GM19397 (cell line): Measurements from ENCODE around the gene SH3PXD2B.
"Not testable (repeated sequence)": the region's sequence is repeated elsewhere in the genome, so short reads cannot be mapped to it uniquely, and the experiment has no call there.

Experiments
- ATAC-seq: cut with Tn5 transposase; IDR thresholded peaks from one replicate; pipeline ENCODE4 v1.9.1; 2021; ENCODE audit warnings: mild to moderate bottlenecking, moderate library complexity; ENCODE audit not compliant: unreplicated experiment

The SH3PXD2B gene

DNA sequence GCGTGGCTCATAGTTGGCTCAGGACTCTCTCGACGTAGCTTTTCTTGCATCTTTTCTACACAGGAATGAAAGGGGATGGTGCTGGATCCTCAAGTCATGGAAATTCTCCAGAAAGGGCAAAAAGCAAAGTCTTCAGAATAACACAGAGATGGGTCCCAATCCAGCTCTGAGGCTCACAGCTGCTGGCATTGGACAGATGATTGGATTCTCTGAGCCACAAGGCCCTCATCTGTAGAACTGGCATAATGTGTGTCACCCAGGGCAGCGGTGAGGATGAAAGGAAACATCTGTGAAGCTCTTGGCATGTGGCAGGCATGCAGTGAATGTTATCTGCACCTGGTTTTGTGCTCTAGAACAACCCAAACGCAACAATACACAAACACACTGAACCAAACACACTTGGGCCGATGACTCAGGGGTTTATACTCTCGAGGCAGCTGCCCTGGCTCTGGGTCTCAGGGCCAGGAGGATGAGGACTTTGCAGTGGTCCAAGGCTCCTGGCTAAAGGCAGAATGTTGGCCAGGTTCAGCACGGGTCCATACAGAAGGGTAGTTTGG is 106.8 kb downstream of the SH3PXD2B start:
- no peak for ATAC-seq

DNA sequence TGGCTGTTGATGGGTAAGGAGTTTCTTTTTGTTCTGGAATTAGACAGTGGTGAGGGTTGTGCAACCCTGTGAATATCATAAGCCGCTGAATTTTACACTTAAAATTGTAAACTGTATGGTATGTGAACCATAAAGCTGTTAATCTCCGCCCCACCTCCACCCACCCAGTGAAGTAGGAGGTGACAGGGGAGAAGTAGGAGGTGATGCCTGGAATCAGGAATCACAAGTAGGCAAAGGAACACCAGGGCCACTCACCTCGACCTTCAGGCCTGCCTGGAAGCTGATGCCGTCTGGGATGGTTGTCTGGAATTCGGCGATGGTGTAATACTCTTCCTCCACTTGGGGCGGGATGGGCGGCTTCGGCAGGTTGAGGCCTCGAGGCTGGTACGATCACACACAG is 108.4 kb downstream of the SH3PXD2B start:
- ATAC-seq, result no peak

DNA sequence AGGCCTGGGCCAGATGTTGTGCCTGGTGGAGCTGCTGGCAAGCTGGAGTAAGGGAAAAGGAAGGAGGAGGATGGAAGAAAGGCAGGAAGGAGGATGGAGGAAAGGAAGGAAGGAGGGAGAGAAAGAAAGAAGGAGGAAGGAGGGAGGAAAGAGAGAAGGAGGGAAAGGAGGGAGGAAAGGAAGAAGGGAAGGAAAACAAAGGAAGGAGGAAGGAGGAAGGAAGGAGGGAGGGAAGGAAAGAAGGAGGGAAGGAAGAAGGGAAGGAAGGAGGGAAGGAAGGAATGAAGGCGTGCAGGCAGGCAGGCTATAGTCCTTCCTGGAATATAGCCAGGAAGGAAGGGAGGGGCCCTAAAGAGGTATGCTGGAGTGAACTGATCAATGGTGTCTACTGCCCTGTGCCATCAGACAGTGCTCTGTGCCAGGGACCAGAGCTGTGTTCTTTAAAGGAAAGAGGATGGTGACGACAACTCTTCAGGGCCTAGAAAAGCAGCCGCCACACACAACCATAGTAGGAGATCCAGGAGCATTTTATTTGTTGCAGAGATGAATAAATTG is 109.4 kb downstream of the SH3PXD2B start:
- no peak for ATAC-seq

DNA sequence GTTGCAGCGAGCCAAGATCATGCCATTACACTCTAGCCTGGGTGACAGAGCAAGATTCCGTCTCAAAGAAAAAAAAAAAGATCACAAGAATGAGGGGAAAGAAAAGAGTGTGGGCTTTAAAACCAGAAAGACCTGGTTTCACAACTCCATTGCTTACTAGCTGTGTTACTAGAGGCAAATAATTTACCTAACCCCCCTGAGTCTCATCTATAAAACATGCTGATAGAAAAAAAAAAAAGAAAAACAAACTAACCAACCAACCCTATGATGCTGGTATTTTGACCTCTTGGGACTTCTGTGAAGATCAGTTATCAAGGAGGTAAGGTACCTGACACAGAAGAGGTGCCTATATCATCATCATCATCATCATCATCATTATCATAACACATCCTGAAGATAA is 110.6 kb downstream of the SH3PXD2B start:
- ATAC-seq, result no peak

DNA sequence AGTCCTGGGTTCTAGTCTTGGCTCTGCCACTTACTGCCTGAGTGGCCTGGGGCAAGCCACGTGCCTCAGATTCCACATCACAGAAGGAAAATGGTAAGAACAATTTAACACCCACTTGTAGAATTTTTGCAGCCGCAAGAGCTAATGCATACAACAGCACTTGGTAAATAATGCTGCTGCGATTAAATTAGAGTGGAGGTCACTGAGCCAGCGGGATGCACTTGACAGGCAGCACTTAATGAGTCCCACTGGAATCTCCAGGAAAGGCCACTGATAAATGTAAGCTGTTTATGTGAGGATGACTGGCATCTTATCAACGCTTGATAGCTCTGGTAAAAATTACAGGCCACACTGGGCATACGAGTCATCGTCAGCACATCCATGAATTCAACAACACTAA is 111.4 kb downstream of the SH3PXD2B start:
- ATAC-seq, result no peak

DNA sequence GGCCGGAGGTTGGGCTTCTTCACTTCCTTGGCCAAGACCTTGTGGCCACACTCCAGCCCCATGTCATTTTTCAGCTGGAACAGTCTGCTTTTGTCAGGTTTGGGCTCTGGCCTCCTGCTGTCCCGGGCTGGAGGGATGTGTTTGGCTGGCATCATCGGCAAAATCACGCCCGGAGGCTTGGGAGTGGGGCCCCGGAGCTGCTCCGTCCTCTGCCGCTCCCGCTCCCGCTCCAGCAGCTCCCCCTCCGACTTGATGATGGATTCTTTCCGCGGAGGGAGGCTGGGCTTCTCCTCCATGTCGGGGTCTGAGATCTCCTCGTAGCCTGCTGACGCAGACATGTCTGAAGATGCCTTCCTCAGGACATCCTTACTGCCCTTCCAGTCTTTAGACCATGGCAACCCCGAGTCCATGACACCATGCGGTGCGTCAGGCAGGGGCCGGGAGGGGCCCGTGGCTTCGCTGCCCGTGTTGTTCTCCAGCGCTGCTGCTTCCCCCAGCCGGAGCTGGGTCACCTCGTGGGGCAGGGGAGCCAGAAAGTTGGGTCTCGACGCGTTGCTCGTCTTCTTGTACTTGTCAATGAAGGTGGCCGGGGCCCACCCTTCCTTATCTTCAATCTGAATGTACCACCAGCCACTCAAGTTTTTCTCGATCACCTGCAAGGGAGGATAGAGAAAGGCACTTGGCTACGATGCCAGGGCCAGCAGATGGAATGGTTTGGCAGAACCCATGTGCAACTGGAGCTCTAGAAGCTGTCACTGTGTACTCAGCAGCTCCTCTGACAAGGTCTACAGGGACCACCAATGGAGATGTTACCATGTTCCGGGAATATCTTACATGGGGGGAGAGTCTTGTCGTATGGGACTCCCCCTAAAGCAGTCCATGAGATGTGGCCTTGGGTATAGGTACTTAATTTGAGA is 114.8 kb downstream of the SH3PXD2B start:
- no peak for ATAC-seq

DNA sequence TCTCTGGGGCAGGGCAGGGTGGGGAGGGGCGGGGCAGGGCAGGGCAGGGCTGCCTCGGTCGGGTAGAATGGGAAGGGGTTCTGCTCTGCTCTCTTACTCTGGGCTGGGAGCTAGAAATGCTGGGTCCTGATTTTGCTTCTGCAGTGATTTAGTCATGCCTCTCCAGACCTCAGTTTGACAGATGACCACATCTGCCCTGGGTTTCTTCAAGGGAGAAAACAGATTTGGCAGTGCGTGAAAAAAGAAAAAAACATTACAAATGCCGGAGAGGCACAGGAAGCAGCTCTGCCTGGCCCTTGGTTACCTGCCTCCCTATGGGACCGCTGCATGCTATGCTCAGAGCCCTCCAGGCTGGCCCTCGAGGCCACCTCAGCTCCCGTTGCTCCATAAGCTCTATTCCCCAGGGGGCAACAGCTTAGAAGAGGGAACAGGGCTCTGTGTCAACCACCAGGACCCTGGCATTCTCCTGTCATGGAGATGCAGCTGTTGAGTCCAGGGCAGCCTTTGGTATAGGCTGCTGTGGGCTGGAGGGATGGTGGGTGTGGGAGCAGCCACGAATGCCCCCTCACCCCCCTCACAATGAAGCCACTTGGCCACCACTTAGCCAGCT is 117.5 kb downstream of the SH3PXD2B start:
- ATAC-seq, result no peak

DNA sequence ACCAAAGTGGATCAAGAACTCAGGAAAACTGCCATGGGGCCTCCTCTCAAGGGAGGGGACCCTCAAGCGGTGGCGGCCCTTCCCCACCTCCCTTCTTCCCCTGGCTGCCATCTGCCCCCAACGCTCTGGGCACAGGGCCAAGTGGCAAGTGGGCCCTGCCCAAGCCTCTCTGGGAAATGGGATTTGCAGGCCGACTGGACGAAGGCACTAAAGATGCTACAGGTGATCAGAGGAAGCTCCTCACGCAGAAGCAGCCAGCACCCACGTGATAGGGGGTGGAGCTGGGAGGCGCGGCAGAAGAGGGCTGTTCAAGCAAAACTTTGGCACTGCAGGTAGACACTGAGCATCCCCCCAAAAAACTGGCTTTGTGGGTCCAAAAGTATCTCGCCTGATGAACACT is 118.1 kb downstream of the SH3PXD2B start:
- no peak for ATAC-seq

DNA sequence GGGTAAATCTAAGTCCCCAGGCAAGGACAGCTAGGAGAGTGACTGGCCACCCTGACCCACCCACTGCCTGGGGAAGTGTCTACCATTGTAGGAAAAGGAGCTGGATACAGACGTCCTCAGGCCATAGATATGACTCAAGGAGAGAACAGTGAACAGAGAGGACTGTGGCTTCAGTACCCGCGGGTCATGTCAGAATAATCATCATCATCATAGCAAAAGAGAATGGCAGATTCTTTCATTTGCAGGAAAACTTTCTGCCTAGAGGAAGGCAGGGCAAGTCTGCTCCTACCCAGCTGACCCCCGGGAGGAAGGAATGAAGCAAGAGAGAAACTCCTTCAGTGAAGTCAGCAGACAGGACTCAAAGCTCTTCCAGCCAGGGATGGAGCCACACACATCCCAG is 118.6 kb downstream of the SH3PXD2B start:
- no peak for ATAC-seq

DNA sequence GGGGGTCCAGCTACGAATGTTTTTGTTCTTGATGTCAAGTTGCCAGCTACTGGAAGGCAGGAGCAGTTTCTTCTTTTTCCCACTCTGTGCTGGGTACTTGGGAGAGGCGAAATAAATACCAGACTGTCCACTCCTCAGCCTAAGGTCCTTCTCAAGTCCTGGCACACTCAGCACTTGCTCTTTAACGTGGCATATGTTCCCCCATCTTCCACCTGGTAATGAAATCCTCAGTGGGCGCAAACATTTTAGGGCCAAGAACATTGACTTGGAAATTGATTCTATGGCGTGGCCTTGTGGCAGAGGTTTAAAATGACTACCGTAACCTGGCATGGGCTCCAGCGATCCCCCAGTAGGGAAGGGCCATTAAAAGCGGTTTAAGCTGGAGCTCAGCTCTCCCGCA is 119.7 kb downstream of the SH3PXD2B start:
- ATAC-seq, result no peak

DNA sequence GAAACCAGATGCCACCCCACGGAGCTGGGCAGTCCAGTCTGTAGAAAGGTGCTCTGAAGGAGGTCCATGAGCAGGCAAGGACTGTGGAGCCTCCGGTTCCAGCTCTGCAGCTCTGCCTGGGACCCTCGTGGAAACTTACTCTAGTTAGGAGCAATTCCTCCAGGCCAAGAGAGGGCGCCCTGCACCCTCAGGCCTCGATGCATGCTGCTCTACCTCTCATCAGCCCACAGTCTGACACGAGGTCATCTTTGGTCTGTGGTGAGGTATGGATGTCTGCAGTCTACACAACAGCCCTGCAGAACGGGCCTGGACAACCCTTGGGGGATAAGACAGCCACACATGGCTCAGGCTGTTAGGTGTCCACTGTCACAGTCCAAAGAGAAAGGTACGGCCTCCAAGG is 120.1 kb downstream of the SH3PXD2B start:
- ATAC-seq, result no peak

DNA sequence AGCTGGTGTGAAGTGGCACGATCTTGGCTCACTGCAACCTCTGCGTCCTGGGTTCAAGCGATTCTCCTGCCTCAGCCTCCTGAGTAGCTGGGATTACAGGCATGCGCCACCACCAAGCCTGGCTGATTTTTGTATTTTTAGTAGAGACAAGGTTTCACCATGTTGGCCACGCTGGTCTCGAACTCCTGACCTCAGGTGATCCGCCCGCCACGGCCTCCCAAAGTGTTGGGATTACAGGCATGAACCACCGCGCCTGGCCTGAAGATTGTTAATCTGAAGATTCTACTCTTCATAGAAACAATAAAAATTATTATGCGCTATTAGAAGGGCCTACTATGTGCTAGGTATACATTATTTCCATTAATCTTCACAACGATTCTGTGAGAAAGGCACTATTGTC is 127.4 kb downstream of the SH3PXD2B start:
- ATAC-seq, result not testable (repeated sequence)

DNA sequence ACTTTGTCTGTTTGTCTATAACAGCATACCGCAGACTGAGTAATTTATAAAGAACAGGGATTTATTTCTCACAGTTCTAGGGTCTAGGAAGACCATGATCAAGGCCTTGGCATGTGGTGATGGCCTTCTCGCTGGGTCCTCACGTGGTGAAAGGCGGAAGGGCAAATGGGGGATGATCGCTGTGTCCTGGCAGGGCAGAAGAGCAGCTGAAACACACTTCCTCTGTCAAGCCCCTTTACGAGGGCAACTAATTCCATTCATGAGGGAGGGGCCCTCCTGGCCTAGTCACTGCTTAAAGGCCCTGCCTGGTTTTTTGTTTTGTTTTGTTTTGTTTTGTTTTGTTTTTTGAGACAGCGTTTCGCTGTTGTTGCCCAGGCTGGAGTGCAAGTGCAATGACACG is 128.9 kb downstream of the SH3PXD2B start:
- no peak for ATAC-seq

DNA sequence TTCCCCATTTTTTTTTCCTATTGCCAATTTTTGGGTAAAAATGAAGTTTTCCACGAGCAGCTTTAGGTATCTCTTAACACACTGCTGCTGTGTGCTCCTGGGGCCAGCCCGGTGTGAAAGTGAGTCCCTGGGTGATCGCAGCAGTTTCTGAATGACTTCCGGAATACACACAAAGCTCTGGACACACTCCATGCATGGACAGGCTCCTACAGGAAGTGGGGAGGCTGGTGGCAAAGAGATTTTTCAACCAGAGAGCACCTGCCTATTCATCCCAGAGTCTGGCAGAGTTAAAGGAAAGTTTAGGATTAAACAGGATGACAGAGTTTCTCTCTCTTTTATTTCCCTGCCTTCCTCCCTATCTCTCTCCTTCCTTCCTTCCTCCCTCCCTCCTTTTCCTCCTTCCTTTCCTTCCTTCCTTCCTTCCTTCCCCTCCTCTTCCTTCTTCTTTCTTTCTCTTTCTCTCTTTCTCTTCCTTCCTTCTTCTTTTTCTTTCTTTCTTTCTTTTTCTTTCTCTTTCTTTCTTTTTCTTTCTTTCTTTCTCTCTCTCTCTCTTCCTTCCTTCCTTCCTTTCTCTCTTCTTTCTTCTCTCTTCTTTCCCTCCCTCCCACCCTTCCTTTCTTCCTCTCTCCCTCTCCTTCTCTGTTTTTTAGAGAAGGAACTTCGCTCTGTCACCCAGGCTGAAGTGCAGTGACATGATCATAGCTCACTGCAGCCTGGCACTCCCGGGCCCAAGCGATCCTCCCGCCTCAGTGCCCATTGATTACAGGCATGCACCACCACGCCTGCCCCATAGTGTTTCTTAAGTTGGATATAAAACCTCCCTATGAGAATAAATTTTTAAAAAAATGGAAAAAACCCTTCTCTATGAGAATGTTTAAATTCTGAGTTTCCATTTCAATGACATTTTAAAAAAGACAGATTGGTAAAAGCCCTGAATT is 132.0 kb downstream of the SH3PXD2B start:
- ATAC-seq, result peak; percentile 67

DNA sequence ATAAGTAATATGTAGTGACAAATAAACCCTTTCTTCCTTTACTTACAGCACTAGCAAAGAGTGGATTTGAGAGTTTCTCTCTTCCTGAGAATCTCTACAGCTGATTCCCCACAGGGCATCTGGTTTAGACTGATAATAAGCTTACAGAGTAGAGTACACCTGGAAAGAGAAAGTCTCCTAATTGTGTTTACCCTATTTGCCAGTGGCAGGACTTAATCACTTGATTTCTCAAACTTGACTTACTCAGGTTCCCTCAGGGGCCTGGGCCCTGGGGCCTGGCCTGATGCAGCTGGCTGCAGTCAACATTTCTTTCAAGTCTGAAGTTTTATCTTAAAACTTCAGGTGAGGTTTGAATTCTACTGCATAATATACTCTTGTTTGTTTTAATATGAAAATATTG is 132.7 kb downstream of the SH3PXD2B start:
- ATAC-seq, result no peak

DNA sequence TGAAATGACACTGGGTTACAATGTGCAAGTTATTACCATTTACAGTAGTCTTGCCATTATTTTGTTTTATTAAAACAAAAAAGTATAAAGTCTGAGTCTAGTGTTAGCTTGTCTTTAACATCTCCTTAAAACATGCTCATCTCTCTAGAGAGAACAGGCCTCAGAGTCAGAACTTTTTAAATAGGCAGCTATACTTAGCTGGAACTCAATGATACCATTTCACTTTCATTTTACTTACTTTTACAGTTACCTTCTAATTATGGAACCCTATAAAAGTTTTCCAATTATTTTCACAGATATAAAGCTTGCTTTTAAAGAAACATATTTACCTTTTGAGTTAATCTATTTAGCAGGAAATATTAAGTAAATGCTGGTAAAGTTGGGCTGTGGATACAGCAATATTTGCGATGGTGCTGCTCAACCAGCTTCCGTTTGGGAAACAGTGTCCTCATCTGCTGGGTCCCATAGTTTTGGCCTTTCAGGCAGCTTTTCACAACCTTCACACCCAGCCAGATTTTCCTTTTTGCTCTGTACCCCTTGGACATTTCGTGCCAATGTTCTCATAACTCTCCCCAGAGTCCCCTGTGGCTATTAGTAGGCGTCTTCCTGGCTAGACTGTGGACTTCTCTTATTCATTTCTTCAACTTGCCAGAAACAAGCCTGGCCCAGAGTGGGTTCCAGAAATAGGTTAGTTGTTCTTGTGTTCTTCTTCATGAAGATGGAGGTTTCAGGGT is 134.4 kb downstream of the SH3PXD2B start:
- ATAC-seq, result no peak

DNA sequence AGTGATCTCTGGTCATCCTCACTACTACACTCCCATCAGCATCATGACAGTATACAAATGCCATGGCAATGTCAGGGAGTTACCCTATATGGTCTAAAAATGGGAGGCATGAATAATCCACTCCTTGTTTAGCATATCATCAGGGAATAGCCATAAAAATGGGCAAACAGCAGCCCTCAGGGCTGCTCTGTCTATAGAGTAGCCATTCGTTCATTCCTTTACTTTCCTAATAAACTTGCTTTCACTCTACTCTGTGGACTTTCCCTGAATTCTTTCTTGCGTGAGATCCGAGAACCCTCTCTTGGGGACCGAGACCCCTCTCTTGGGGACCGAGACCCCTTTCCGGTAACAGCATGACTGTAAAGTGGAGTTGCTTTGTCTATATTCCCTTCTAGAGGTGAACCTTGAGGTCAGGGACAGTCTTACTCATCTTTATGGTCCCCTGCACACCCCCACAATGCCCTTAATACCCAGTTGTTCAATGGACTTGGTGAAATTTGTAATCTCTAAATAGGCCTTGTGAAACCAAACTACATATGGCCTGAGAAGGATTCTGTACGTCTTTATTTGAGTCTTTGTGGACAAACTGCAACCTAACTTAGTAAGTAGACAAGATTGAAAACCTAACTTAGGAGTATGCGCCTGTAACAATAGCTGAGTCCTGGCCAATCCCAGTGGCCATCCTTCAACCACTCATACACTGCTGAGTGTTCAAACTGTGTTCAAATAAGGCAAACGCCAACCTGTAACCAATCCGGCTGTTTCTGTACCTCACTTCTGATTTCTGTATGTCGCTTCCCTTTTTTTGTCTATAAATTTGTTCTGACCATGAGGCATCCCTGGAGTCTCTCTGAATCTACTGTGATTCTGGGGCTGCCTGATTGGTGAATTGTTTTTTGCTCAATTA is 138.5 kb downstream of the SH3PXD2B start:
- no peak for ATAC-seq

DNA sequence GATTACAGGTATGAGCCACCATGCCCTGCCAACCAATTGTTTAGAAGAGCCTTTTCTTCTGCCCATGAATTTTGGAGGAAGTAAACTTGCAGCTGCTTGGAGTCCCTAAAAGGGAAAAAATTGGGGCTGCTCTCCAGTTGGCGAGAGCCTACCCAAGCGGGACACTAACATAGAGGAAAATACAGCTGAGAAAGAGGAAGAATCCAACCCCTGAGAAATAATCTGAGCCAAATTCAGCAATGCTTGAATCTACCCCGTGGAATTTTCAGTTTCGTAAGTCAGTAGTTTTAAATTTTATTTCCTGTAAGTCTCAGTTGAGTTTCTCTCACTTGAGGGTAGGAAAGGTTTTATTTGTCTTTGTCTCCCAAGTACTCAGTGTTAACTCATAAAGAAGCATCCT is 140.4 kb downstream of the SH3PXD2B start:
- no peak for ATAC-seq

DNA sequence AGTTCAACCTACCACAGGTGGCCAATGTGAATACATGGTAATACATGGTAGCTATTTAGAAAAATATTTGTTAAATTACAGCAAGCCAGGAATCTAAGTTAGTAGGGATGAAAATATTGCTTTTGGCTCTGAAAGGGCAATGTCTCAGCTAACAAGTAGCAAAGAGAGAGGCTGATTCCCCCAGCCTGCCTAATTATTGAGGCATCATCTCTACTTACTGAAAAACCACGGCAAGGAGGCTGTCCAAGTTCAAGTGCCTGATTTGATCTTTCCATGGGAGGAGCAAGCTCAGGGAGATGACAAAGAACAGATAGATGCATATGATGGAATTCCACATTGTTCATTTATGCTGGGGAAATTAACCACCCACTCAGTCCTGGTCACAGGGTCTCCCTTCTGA is 142.0 kb downstream of the SH3PXD2B start:
- no peak for ATAC-seq
